ENCODE measurements around the gene SEC22B.
"Not testable (repeated sequence)": the region's sequence is repeated elsewhere in the genome, so short reads cannot be mapped to it uniquely, and the experiment has no call there.

SEC22B gene

GRCh38 chr1:120158495-120158894 lies 17.8 kb downstream of the SEC22B start:
- not testable (repeated sequence) for H3K4me3 ChIP-seq (ENCODE audit: low read depth, low read length); DNase-seq (ENCODE audit: low read depth)

- DNase-seq (ENCODE audit: low read depth); H3K4me3 ChIP-seq (ENCODE audit: low read depth, low read length): not testable (repeated sequence)
These were observed 18.2 kb downstream of the SEC22B start for GRCh38 chr1:120158086-120158485.

- not testable (repeated sequence) for H3K4me3 ChIP-seq (ENCODE audit: low read depth, low read length); DNase-seq (ENCODE audit: low read depth)
These were observed 26.0 kb downstream of the SEC22B start for GRCh38 chr1:120150138-120150822.

- DNase-seq (ENCODE audit: low read depth); H3K4me3 ChIP-seq (ENCODE audit: low read depth, low read length): not testable (repeated sequence)
These were observed 26.8 kb downstream of the SEC22B start for GRCh38 chr1:120149420-120150059.

GRCh38 chr1:120145806-120146205 lies 30.5 kb downstream of the SEC22B start:
- H3K4me3 ChIP-seq (ENCODE audit: low read depth, low read length); DNase-seq (ENCODE audit: low read depth): not testable (repeated sequence)
- TF ChIP-seq CTCF (IDR thresholded peaks at IDR 0.05; ENCODE audit: control insufficient read depth, extremely low read depth, insufficient read depth) = 0 out of 2 replicates have a peak, but pooled peaks have one; percentile 11

GRCh38 chr1:120144626-120145025 lies 31.7 kb downstream of the SEC22B start:
- DNase-seq (ENCODE audit: low read depth); H3K4me3 ChIP-seq (ENCODE audit: low read depth, low read length): not testable (repeated sequence)

- not testable (repeated sequence) for H3K4me3 ChIP-seq (ENCODE audit: low read depth, low read length); DNase-seq (ENCODE audit: low read depth)
These were observed 32.2 kb downstream of the SEC22B start for GRCh38 chr1:120144169-120144568.

GRCh38 chr1:120143334-120143733 lies 33.0 kb downstream of the SEC22B start:
- not testable (repeated sequence) for H3K4me3 ChIP-seq (ENCODE audit: low read depth, low read length); DNase-seq (ENCODE audit: low read depth)

GRCh38 chr1:120142512-120143263 lies 33.6 kb downstream of the SEC22B start:
- not testable (repeated sequence) for H3K4me3 ChIP-seq (ENCODE audit: low read depth, low read length); DNase-seq (ENCODE audit: low read depth)

- H3K4me3 ChIP-seq (ENCODE audit: low read depth, low read length); DNase-seq (ENCODE audit: low read depth): not testable (repeated sequence)
These were observed 34.5 kb downstream of the SEC22B start for GRCh38 chr1:120141865-120142264.

GRCh38 chr1:120140656-120141265 lies 35.6 kb downstream of the SEC22B start:
- not testable (repeated sequence) for H3K4me3 ChIP-seq (ENCODE audit: low read depth, low read length); DNase-seq (ENCODE audit: low read depth)

GRCh38 chr1:120136086-120136485 lies 40.2 kb downstream of the SEC22B start:
- not testable (repeated sequence) for DNase-seq (ENCODE audit: low read depth); H3K4me3 ChIP-seq (ENCODE audit: low read depth, low read length)

- H3K4me3 ChIP-seq (ENCODE audit: low read depth, low read length); DNase-seq (ENCODE audit: low read depth): not testable (repeated sequence)
These were observed 42.4 kb downstream of the SEC22B start for GRCh38 chr1:120133928-120134325.

Data from LNCaP clone FGC (cell line).